K562 (cell line): ENCODE results near the gene PALM3. TPM values are rescaled to one million over a fixed set of nuclear protein-coding genes. Genes with fewer than 3 reads are reported as not detected.

Source experiments
- BCL6 ChIP-seq: fragments of 250-450 bp; sonication (Bioruptor Pico); IDR thresholded peaks from 2 replicates; pipeline ENCODE4 v1.4.0; 2020
- BRCA1 ChIP-seq, 2 experiments: fragments of 450-650 bp in 1 of 2; sonication (generic) in 1 of 2; formaldehyde crosslinking in 1 of 2; IDR thresholded peaks; 2 replicates each; pipeline versions ENCODE4 v1.5.0 to v1.6.1; 2017 to 2020; ENCODE audit warnings: mild to moderate bottlenecking in 1 of 2, missing genetic modification reagents in 1 of 2
- CHD7 ChIP-seq: fragments of 200-600 bp; sonication (generic); IDR thresholded peaks from one replicate; pipeline ENCODE4 v1.6.1; 2012; ENCODE audit warnings: mild to moderate bottlenecking, low read depth, low read length, inconsistent platforms
- DDX20 ChIP-seq: fragments of 450-650 bp; IDR thresholded peaks from 2 replicates; pipeline ENCODE4 v1.6.1; 2016; ENCODE audit warnings: missing genetic modification characterization, low read depth, mild to moderate bottlenecking, missing compliant biosample characterization, moderate library complexity
- HBP1 ChIP-seq: fragments of 450-650 bp; formaldehyde crosslinking; IDR thresholded peaks from 2 replicates; pipeline ENCODE4 v1.4.0; 2022; ENCODE audit warnings: missing genetic modification characterization
- KLF6 ChIP-seq: fragments of 250-450 bp; sonication (Bioruptor Pico); IDR thresholded peaks from 2 replicates; pipeline ENCODE4 v1.4.0; 2020; ENCODE audit warnings: mild to moderate bottlenecking, moderate library complexity, borderline replicate concordance
- MLX ChIP-seq, 2 experiments: fragments of 450-650 bp in 1 of 2; sonication (generic) in 1 of 2; formaldehyde crosslinking; conservative IDR thresholded peaks; 2 replicates each; pipeline versions ENCODE4 v1.4.0 to v1.8.1; 2020 to 2022; ENCODE audit warnings: mild to moderate bottlenecking in 1 of 2, missing genetic modification reagents in 1 of 2
- PML ChIP-seq: IDR thresholded peaks from 2 replicates; pipeline ENCODE4 v1.6.1; 2012; ENCODE audit warnings: low read length, inconsistent platforms
- SIN3A ChIP-seq, 2 experiments: fragments of 150-350 bp in 1 of 2; IDR thresholded peaks; 2 replicates each; pipeline ENCODE4 v1.6.1; 2011 to 2016; ENCODE audit warnings: borderline replicate concordance in 2 of 2, low read depth in 2 of 2, low read length in 2 of 2, mild to moderate bottlenecking in 2 of 2, moderate library complexity in 2 of 2; ENCODE audit not compliant: control insufficient read depth in 1 of 2
- TEAD1 ChIP-seq, 2 experiments: fragments of 450-650 bp in 1 of 2; sonication (generic) in 1 of 2; formaldehyde crosslinking; IDR thresholded peaks; 2 replicates each; pipeline versions ENCODE4 v1.4.0 to v1.8.0; 2020 to 2022; ENCODE audit warnings: mild to moderate bottlenecking in 2 of 2, missing genetic modification reagents in 1 of 2
- ZKSCAN8 ChIP-seq: fragments of 200-800 bp; sonication (Bioruptor generic); IDR thresholded peaks from 2 replicates; pipeline ENCODE4 v1.6.1; 2016; ENCODE audit warnings: missing genetic modification characterization, missing compliant biosample characterization
- ZNF347 ChIP-seq: fragments of 450-650 bp; formaldehyde crosslinking; IDR thresholded peaks from 2 replicates; pipeline ENCODE4 v1.4.0; 2020; ENCODE audit warnings: low read depth, mild to moderate bottlenecking, moderate library complexity
- ZNF780A ChIP-seq: fragments of 250-450 bp; sonication (Bioruptor Pico); IDR thresholded peaks from 2 replicates; pipeline ENCODE4 v1.5.0; 2021; ENCODE audit warnings: mild to moderate bottlenecking
- polyA plus RNA-seq, 8 experiments: library from polyadenylated mRNA; depleted of rRNA in 4 of 8; stranded (reverse) in 5 of 8; unstranded in 3 of 8; fragments of >200 nt; fragmentation: Nextera tagmentation in 2 of 8; fragmentation: Illumina TruSeq in 1 of 8; extraction: Ambion mirVana in 2 of 8; extraction: Trizol in 1 of 8; gene quantifications; 2 replicates each; pipeline versions ENCODE4 v1.2.1 to v1.2.3, GENCODE V29; 2011 to 2014; ENCODE audit warnings: inconsistent platforms in 1 of 8, missing spikeins in 1 of 8
- total RNA-seq, 7 experiments: library from RNA; depleted of rRNA in 6 of 7; stranded (reverse); fragments of >200 nt in 6 of 7; fragmentation: Illumina TruSeq in 2 of 7; extraction: Trizol in 2 of 7; gene quantifications; 2 replicates each; pipeline versions ENCODE4 v1.2.1 to v1.2.3, GENCODE V29; 2011 to 2021; ENCODE audit warnings: low replicate concordance in 1 of 7

The PALM3 gene
- total and polyA plus RNA-seq, 9 of the 15 experiments (the other 6 are each of a cell fraction or from before 2014, with no cell fraction given): 0.07 to 9.3 (median 3.3) TPM

- TF ChIP-seq SIN3A (IDR thresholded peaks at IDR 0.05; ENCODE audit: borderline replicate concordance in 2 of 2, control insufficient read depth in 1 of 2, low read depth in 2 of 2, low read length in 2 of 2) (0 out of 4 replicates have a peak, but pooled peaks of 1 of the 2 experiments have one; percentile 24), BRCA1 (IDR thresholded peaks at IDR 0.05) (no peak), BRCA1 (CRISPR knock-in tag; IDR thresholded peaks at IDR 0.05) (no peak), CHD7 (no peak), ZNF347 (CRISPR knock-in tag) (no peak), MLX (CRISPR knock-in tag; conservative IDR thresholded peaks at IDR 0.05) (no peak), KLF6 (CRISPR knock-in tag) (peak; percentile 59; the same call in 1 of the 2 replicates), ZNF780A (CRISPR knock-in tag) (no peak), HBP1 (CRISPR knock-in tag) (no peak), ZKSCAN8 (no peak), BCL6 (CRISPR knock-in tag) (no peak), TEAD1 (CRISPR knock-in tag; IDR thresholded peaks at IDR 0.05) (no peak; a peak in 1 of 4 replicates), DDX20 (tag) (no peak), PML (peak; percentile 42; the same call in 1 of the 2 replicates)
These were observed 29.4 kb upstream of the PALM3 start (continued) for GRCh38 chr19:14091081-14091812.
